ENCODE data around the gene C4orf17. TPM values are rescaled to one million over a fixed set of nuclear protein-coding genes. Genes with fewer than 3 reads are reported as not detected.

C4orf17 gene
- total and polyA plus RNA-seq, 12 donors, result not detected

- 66 to 69% methylated on average over 1 of the region's 1 CpG for WGBS, 2 donors
- peaks cover 0 to 8% (median 0%) of the 10 kb centered on the region in 9 donors for H3K4me1 ChIP-seq
- peaks cover 0 to 51% (median 0%) of the 10 kb centered on the region in 7 donors for H3K27me3 ChIP-seq
- DNase-seq, result no peak
- peak in 2 of 8 donors; percentile 45 to 62 for ATAC-seq
- no peaks in the 10 kb centered on the region for H3K9me3 ChIP-seq
- no peak overlapping the region for H3K4me3 ChIP-seq
- H3K27ac ChIP-seq, result no peak overlapping the region
- intact Hi-C loops (cut with DNase I), result loop anchor here in 1 of 10 donors (2.0 kb wide), 1 partner anchor 21 kb away; no protein-coding TSS in a partner anchor
- TF ChIP-seq CTCF (IDR thresholded peaks at IDR 0.05), result no peak
- H3K36me3 ChIP-seq, result no peaks in the 10 kb centered on the region
These were observed 63.0 kb downstream of the C4orf17 start for GRCh38 chr4:99573735-99574368.

GRCh38 chr4:99574530-99575324, 63.9 kb downstream of the C4orf17 start, which contains the start of gene MTTP:
Gene MTTP (plus strand): TSS chr4:99574824. CDS start chr4:99574910, 86 bp downstream.
- intact Hi-C loops (cut with DNase I), result loop anchor here in 1 of 10 donors (2.0 kb wide), 1 partner anchor 22 kb away; no protein-coding TSS in a partner anchor
- Histone ChIP-seq H3K36me3 (no peaks in the 10 kb centered on the region), H3K27ac (no peak within 1 kb of the TSS), H3K4me3 (no peak within 1 kb of the TSS), H3K9me3 (no peaks in the 10 kb centered on the region), H3K27me3 (peaks cover 0 to 42% (median 0%) of the 10 kb centered on the region in 7 donors), H3K4me1 (peaks cover 0 to 8% (median 0%) of the 10 kb centered on the region in 9 donors)
- TF ChIP-seq CTCF (IDR thresholded peaks at IDR 0.05), result no peak
- 77 to 78% methylated on average over 3 of the region's 3 CpGs for WGBS, 2 donors
- no peak for ATAC-seq
- no peak for DNase-seq

- ATAC-seq, result no peak
- intact Hi-C loops (cut with DNase I), result no loop called here
- no peaks in the 10 kb centered on the region for H3K36me3 ChIP-seq
- no peaks in the 10 kb centered on the region for H3K9me3 ChIP-seq
- peaks cover 0 to 14% (median 0%) of the 10 kb centered on the region in 7 donors for H3K27me3 ChIP-seq
- H3K27ac ChIP-seq, result no peak overlapping the region
- DNase-seq, result no peak
- no peak overlapping the region for H3K4me3 ChIP-seq
- 72 to 74% methylated on average over 2 of the region's 2 CpGs for WGBS, 2 donors
- no peak for TF ChIP-seq CTCF (IDR thresholded peaks at IDR 0.05)
- H3K4me1 ChIP-seq, result peaks cover 0 to under 1% (median 0%) of the 10 kb centered on the region in 9 donors
These were observed 67.9 kb downstream of the C4orf17 start for GRCh38 chr4:99578714-99579113.

- H3K27ac ChIP-seq, result no peak overlapping the region
- ATAC-seq, result no peak
- 85 to 98% methylated on average over 1 of the region's 1 CpG for WGBS, 2 donors
These were observed 74.7 kb downstream of the C4orf17 start for GRCh38 chr4:99585516-99585915.

More at GRCh38 chr4:99585516-99585915, 74.7 kb downstream of the C4orf17 start:
- intact Hi-C loops (cut with DNase I), result no loop called here
- H3K4me3 ChIP-seq, result no peak overlapping the region
- DNase-seq, result no peak
- no peaks in the 10 kb centered on the region for H3K9me3 ChIP-seq
- peaks cover 0 to 12% (median 0%) of the 10 kb centered on the region in 9 donors for H3K4me1 ChIP-seq
- H3K27me3 ChIP-seq, result peaks cover 0 to 4% (median 0%) of the 10 kb centered on the region in 7 donors
- TF ChIP-seq CTCF (IDR thresholded peaks at IDR 0.05), result no peak
- no peaks in the 10 kb centered on the region for H3K36me3 ChIP-seq

Measured in heart right ventricle (tissue), 16 donors.